GM18508 (cell line): Measurements from ENCODE around the gene FHDC1.

ENCODE experiments used
- ATAC-seq: cut with Tn5 transposase; IDR thresholded peaks from one replicate; pipeline ENCODE4 v1.9.1; 2021; ENCODE audit warnings: moderate number of reproducible peaks; ENCODE audit not compliant: insufficient read depth, unreplicated experiment

FHDC1 gene

GRCh38 chr4:152935143-152935542, 980 bp upstream of the FHDC1 start:
- ATAC-seq = no peak

GRCh38 chr4:152936446-152937335, 568 bp downstream of the FHDC1 start:
- no peak for ATAC-seq

- ATAC-seq = no peak
These were observed 1.5 kb downstream of the FHDC1 start for GRCh38 chr4:152937336-152938236.

GRCh38 chr4:152938237-152938947, 2.3 kb downstream of the FHDC1 start:
- ATAC-seq = no peak

- no peak for ATAC-seq
These were observed 3.5 kb downstream of the FHDC1 start for GRCh38 chr4:152939621-152940020.

GRCh38 chr4:152940461-152940860, 4.3 kb downstream of the FHDC1 start:
- ATAC-seq = no peak

- ATAC-seq = no peak
These were observed 5.3 kb downstream of the FHDC1 start for GRCh38 chr4:152941411-152941810.

- ATAC-seq = no peak
These were observed 6.2 kb downstream of the FHDC1 start for GRCh38 chr4:152942346-152942745.

GRCh38 chr4:152943672-152944071, 7.5 kb downstream of the FHDC1 start:
- ATAC-seq = no peak

GRCh38 chr4:152944666-152945320, 8.7 kb downstream of the FHDC1 start:
- no peak for ATAC-seq

GRCh38 chr4:152945639-152946038, 9.5 kb downstream of the FHDC1 start:
- ATAC-seq = no peak

GRCh38 chr4:152946446-152946845, 10.3 kb downstream of the FHDC1 start:
- no peak for ATAC-seq

- ATAC-seq = no peak
These were observed 11.2 kb downstream of the FHDC1 start for GRCh38 chr4:152947311-152947710.

- ATAC-seq = no peak
These were observed 13.8 kb downstream of the FHDC1 start for GRCh38 chr4:152949930-152950329.

- no peak for ATAC-seq
These were observed 14.5 kb downstream of the FHDC1 start for GRCh38 chr4:152950402-152951274.

GRCh38 chr4:152951348-152951747, 15.2 kb downstream of the FHDC1 start:
- ATAC-seq = no peak

GRCh38 chr4:152953514-152953913, 17.4 kb downstream of the FHDC1 start:
- ATAC-seq = no peak

- no peak for ATAC-seq
These were observed 18.6 kb downstream of the FHDC1 start for GRCh38 chr4:152954741-152955140.

GRCh38 chr4:152956147-152956546, 20.0 kb downstream of the FHDC1 start:
- ATAC-seq = no peak
